ENCODE measurements around the gene ROBO2. TPM values are rescaled to one million over a fixed set of nuclear protein-coding genes. Genes with fewer than 3 reads are reported as not detected.

Gene ROBO2
- total RNA-seq, 1 donor from 2014 or later: 0.79 TPM

DNA sequence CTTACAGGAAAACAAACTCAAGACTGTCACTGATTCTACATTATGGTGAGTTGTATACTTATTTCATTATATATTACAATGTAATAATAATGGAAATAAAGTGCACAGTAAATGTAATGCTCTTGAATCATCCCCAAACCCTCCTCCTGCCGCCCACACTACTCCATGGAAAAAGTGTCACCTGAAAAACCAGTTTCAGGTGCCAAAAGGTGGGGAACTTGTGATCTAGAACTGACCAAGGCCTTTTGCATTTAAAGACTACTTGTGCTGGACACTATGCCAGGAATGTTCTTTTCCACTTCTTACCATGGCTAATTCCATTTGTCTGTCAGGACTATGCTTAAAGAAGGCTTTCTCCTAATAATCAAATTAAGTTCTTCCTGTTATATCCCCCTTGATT, 32.3 kb downstream of the ROBO2 start:
- TF ChIP-seq, protein P1, sequence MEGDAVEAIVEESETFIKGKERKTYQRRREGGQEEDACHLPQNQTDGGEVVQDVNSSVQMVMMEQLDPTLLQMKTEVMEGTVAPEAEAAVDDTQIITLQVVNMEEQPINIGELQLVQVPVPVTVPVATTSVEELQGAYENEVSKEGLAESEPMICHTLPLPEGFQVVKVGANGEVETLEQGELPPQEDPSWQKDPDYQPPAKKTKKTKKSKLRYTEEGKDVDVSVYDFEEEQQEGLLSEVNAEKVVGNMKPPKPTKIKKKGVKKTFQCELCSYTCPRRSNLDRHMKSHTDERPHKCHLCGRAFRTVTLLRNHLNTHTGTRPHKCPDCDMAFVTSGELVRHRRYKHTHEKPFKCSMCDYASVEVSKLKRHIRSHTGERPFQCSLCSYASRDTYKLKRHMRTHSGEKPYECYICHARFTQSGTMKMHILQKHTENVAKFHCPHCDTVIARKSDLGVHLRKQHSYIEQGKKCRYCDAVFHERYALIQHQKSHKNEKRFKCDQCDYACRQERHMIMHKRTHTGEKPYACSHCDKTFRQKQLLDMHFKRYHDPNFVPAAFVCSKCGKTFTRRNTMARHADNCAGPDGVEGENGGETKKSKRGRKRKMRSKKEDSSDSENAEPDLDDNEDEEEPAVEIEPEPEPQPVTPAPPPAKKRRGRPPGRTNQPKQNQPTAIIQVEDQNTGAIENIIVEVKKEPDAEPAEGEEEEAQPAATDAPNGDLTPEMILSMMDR (IDR thresholded peaks at IDR 0.05; ENCODE audit: insufficient read depth, low read length, severe bottlenecking): no peak
- no peak overlapping the region for H3K4me3 ChIP-seq (ENCODE audit: low read depth, low read length)
- no peaks in the 10 kb centered on the region for H3K27me3 ChIP-seq (ENCODE audit: control insufficient read depth, insufficient read depth, low read length)
- DNase-seq (ENCODE audit: low read depth) (no peak), FAIRE-seq (no peak)
- H3K36me3 ChIP-seq (ENCODE audit: control insufficient read depth, insufficient read depth, low read length): no peaks in the 10 kb centered on the region

DNA sequence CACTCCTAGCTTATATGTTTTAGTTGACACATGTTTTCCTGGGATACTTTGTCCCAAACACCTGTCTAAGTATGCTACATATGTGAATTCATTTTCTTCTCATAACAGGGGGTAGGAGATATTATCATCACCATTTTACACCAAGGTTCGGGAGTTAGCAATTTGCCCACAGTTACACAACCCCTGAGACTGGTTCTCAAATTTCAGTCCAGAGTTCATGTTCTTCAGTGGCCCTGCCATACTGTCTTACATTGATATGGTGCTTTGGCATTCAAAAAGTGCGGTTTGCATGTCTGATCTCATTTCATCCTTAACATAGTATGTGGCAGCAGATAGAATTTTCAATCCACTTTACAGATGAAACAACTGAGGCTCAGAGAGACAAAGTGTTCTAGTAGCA, 38.4 kb downstream of the ROBO2 start:
- Histone ChIP-seq H3K27me3 (ENCODE audit: control insufficient read depth, insufficient read depth, low read length) (no peaks in the 10 kb centered on the region), H3K4me3 (ENCODE audit: low read depth, low read length) (no peak overlapping the region), H3K36me3 (ENCODE audit: control insufficient read depth, insufficient read depth, low read length) (no peaks in the 10 kb centered on the region)
- FAIRE-seq (no peak), DNase-seq (ENCODE audit: low read depth) (no peak)
- TF ChIP-seq, protein P1 (IDR thresholded peaks at IDR 0.05; ENCODE audit: insufficient read depth, low read length, severe bottlenecking): no peak

DNA sequence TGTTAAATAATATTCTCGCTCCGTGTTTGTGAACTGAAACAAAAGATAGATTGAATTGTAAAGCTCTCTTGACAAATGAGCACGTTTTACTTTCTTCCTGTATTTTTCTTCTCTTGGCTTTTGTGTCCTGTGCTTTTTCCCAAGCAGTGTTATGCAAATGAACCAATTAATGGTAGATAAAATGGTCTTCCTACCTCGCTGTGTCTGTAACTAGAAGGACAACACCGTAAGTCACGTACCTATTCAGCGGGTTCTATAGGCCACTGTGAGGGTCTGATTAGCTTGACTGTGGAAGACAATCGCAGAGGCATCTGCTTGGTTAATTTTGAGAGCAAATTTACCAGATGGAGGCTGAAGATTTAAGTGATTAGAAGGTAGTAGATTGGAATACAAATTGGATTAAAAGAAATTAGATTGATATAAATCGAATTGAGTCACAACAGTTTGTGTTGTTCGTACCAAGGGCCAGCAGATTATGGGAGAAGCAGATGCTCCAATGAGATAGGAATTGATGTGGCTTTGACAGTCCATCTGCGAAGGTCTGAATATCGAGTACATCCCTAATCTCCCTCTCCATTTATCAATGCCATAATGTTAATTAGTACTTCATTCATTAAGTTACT, 40.2 kb downstream of the ROBO2 start:
- no peak overlapping the region for H3K4me3 ChIP-seq (ENCODE audit: low read depth, low read length)
- no peaks in the 10 kb centered on the region for H3K27me3 ChIP-seq (ENCODE audit: control insufficient read depth, insufficient read depth, low read length)
- no peaks in the 10 kb centered on the region for H3K36me3 ChIP-seq (ENCODE audit: control insufficient read depth, insufficient read depth, low read length)
- FAIRE-seq: no peak
- TF ChIP-seq, protein P1 (IDR thresholded peaks at IDR 0.05; ENCODE audit: insufficient read depth, low read length, severe bottlenecking): no peak
- DNase-seq (ENCODE audit: low read depth): no peak

DNA sequence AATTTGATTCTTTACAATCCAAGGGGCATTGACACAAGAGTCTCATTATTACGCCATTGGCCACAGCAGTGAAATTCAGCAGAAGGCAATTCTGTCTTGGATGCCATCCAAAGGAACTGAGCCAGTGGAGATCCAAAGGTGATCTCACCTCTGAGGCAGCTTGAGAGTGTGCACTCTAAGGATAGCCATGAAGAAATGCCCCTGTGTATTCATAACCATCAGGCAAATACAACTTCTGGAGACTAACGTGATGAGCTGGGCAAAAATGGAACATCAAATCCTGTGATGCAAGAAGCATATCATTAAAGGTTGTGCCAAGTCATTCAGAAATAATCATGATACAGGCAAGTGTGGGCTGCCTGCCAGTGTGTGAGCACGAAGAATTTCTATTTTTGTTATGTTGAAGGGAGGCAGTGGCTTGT, 41.4 kb downstream of the ROBO2 start:
- peak; percentile 97 for DNase-seq (ENCODE audit: low read depth)
- Histone ChIP-seq H3K36me3 (ENCODE audit: control insufficient read depth, insufficient read depth, low read length) (no peaks in the 10 kb centered on the region), H3K4me3 (ENCODE audit: low read depth, low read length) (no peak overlapping the region), H3K27me3 (ENCODE audit: control insufficient read depth, insufficient read depth, low read length) (no peaks in the 10 kb centered on the region)
- TF ChIP-seq, protein P1 (IDR thresholded peaks at IDR 0.05; ENCODE audit: insufficient read depth, low read length, severe bottlenecking): no peak
- peak; percentile 81 for FAIRE-seq

DNA sequence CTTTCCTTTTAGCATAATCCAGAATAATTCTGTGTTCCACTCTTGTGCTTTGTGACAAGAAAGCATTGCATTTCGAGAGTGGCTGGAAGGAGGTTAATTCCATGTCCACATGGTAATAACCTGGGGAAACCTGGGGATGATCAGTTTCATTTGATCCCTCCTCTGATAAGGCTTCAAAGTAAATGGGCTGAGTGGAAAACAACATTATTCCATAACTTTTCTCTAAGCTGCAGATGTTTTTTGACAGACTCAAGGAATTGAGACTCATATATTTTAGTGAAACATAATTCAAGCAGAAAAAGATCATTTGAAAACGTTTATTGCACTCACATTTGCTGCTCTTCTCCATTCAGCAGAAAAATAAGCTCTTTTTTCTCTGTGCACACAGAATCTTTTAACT, 44.6 kb downstream of the ROBO2 start:
- no peak for FAIRE-seq
- TF ChIP-seq, protein P1 (IDR thresholded peaks at IDR 0.05; ENCODE audit: insufficient read depth, low read length, severe bottlenecking): no peak

DNA sequence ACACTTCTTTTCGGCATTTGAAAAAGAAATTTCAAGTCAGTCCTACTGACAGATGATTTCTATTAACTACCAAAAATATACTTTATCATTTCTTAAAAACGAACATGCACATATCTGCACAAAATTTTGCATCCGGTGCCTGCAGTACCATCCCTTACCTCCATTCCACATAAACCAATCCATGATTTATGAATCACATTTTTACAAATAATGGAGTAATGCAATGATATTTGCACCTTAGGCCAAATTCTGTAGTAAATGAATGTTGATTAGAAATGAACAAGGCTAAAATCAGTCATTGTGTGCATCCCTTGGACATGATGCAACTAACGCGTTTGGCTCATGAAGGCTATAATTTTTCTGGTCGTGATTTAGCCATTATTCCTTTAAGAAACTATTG, 46.5 kb downstream of the ROBO2 start:
- FAIRE-seq (no peak), DNase-seq (ENCODE audit: low read depth) (no peak)
- H3K4me3 ChIP-seq (ENCODE audit: low read depth, low read length): no peak overlapping the region
- no peaks in the 10 kb centered on the region for H3K36me3 ChIP-seq (ENCODE audit: control insufficient read depth, insufficient read depth, low read length)
- no peaks in the 10 kb centered on the region for H3K27me3 ChIP-seq (ENCODE audit: control insufficient read depth, insufficient read depth, low read length)
- TF ChIP-seq, protein P1 (IDR thresholded peaks at IDR 0.05; ENCODE audit: insufficient read depth, low read length, severe bottlenecking): no peak

More for the DNA sequence above, 44.6 kb downstream of the ROBO2 start:
- H3K27me3 ChIP-seq (ENCODE audit: control insufficient read depth, insufficient read depth, low read length): no peaks in the 10 kb centered on the region
- H3K36me3 ChIP-seq (ENCODE audit: control insufficient read depth, insufficient read depth, low read length): no peaks in the 10 kb centered on the region
- H3K4me3 ChIP-seq (ENCODE audit: low read depth, low read length): no peak overlapping the region
- no peak for DNase-seq (ENCODE audit: low read depth)
